ENCODE measurements around the gene LPP. TPM values are rescaled to one million over a fixed set of nuclear protein-coding genes. Genes with fewer than 3 reads are reported as not detected.
A peak's percentile ranks its signal among the peaks of the same experiment; 100 is the strongest.

The LPP gene
- total and polyA plus RNA-seq, 2 of the 13 experiments (the other 11 are each of a cell fraction or from before 2014, with no cell fraction given), result 19.2 to 29.9 TPM

GRCh38 chr3:188157971-188158370 lies 4.0 kb downstream of the LPP start (continued):
- TF ChIP-seq ARID5B (CRISPR knock-in tag; IDR thresholded peaks at IDR 0.05) (peak; percentile 80), CEBPG (CRISPR knock-in tag; IDR thresholded peaks at IDR 0.05) (no peak), PRDM15 (CRISPR knock-in tag; IDR thresholded peaks at IDR 0.05) (no peak), ZNF670 (CRISPR knock-in tag; IDR thresholded peaks at IDR 0.05; ENCODE audit: borderline replicate concordance) (no peak), RCOR2 (CRISPR knock-in tag; IDR thresholded peaks at IDR 0.05) (peak; percentile 67; the same call in 1 of the 2 replicates), NFAT5 (CRISPR knock-in tag; IDR thresholded peaks at IDR 0.05) (no peak), REPIN1 (CRISPR knock-in tag; IDR thresholded peaks at IDR 0.05; ENCODE audit: borderline replicate concordance, low read depth) (no peak), ZNF543 (CRISPR knock-in tag; IDR thresholded peaks at IDR 0.05) (no peak), FOXK1 (CRISPR knock-in tag; IDR thresholded peaks at IDR 0.05; ENCODE audit: borderline replicate concordance, low read depth) (no peak), ZNF577 (CRISPR knock-in tag; IDR thresholded peaks at IDR 0.05; ENCODE audit: borderline replicate concordance, low read depth) (no peak), ZNF749 (CRISPR knock-in tag; IDR thresholded peaks at IDR 0.05; ENCODE audit: borderline replicate concordance) (no peak), DZIP1 (CRISPR knock-in tag; IDR thresholded peaks at IDR 0.05) (no peak), IRX3 (CRISPR knock-in tag; IDR thresholded peaks at IDR 0.05; ENCODE audit: borderline replicate concordance, low read depth) (no peak), NR1H2 (CRISPR knock-in tag; IDR thresholded peaks at IDR 0.05; ENCODE audit: borderline replicate concordance, low read depth) (no peak)
